Upper lobe of right lung (tissue), 1 donor: ENCODE measurements around the gene GPS1. TPM values are rescaled to one million over a fixed set of nuclear protein-coding genes. Genes with fewer than 3 reads are reported as not detected.
A peak's percentile ranks its signal among the peaks of the same experiment; 100 is the strongest.

Source experiments
- ATAC-seq: fragments of 200-7000 bp; cut with Tn5 transposase; one replicate; pipeline ENCODE4 v1.9.1; 2020; ENCODE audit warnings: mild to moderate bottlenecking, moderate library complexity
- DNase-seq: peaks from one replicate; pipeline ENCODE4 v3.0.0-alpha.2; 2020
- H3K27ac ChIP-seq: fragments of 200-600 bp; one replicate; pipeline ENCODE4 v1.8.0; 2022
- H3K27me3 ChIP-seq: fragments of 200-600 bp; one replicate; pipeline ENCODE4 v1.8.0; 2022; ENCODE audit warnings: mild to moderate bottlenecking
- H3K36me3 ChIP-seq: fragments of 200-600 bp; one replicate; pipeline ENCODE4 v1.8.0; 2022
- H3K4me1 ChIP-seq: fragments of 200-600 bp; one replicate; pipeline ENCODE4 v1.8.0; 2022
- H3K4me3 ChIP-seq: fragments of 200-600 bp; one replicate; pipeline ENCODE4 v1.8.0; 2022; ENCODE audit warnings: mild to moderate bottlenecking
- H3K9me3 ChIP-seq: fragments of 200-600 bp; one replicate; pipeline ENCODE4 v1.8.0; 2022
- intact Hi-C: fragments of 100-400 bp; cut with DNase I; formaldehyde crosslinking; loops from one replicate; pipeline ENCODE4 v1.11.0; 2022
- total RNA-seq: library from RNA; stranded (reverse); fragmentation: NEBNext Ultra II Directional; extraction: Animal tissue kit (Norgen Biotek cat#: 25700); gene quantifications from one replicate; pipeline ENCODE4 v1.2.1, GENCODE V29; 2021
- TF ChIP-seq, protein P1 (sequence below): fragments of 200-600 bp; IDR thresholded peaks from one replicate; pipeline ENCODE4 v1.8.0; 2022; ENCODE audit warnings: antibody characterized with exemption
- donor health status: DM: no; HTN: yes; CAD: no; lungs with severe emphysema.

The GPS1 gene
- total RNA-seq, 1 donor from 2014 or later, result 78.0 TPM

GRCh38 chr17:82050152-82050760, 1.4 kb upstream of the GPS1 start:
- H3K4me3 ChIP-seq, result peak overlapping the region; percentile 68
- DNase-seq (no peak), ATAC-seq (no peak)
- TF ChIP-seq, protein P1, sequence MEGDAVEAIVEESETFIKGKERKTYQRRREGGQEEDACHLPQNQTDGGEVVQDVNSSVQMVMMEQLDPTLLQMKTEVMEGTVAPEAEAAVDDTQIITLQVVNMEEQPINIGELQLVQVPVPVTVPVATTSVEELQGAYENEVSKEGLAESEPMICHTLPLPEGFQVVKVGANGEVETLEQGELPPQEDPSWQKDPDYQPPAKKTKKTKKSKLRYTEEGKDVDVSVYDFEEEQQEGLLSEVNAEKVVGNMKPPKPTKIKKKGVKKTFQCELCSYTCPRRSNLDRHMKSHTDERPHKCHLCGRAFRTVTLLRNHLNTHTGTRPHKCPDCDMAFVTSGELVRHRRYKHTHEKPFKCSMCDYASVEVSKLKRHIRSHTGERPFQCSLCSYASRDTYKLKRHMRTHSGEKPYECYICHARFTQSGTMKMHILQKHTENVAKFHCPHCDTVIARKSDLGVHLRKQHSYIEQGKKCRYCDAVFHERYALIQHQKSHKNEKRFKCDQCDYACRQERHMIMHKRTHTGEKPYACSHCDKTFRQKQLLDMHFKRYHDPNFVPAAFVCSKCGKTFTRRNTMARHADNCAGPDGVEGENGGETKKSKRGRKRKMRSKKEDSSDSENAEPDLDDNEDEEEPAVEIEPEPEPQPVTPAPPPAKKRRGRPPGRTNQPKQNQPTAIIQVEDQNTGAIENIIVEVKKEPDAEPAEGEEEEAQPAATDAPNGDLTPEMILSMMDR, result no peak
- no peaks in the 10 kb centered on the region for H3K9me3 ChIP-seq
- intact Hi-C loops, result no loop called here
- H3K27me3 ChIP-seq, result no peaks in the 10 kb centered on the region
- H3K36me3 ChIP-seq, result peaks cover 23% of the 10 kb centered on the region
- peak overlapping the region; percentile 61 for H3K27ac ChIP-seq
- peaks cover 20% of the 10 kb centered on the region for H3K4me1 ChIP-seq

GRCh38 chr17:82050761-82051641, 697 bp upstream of the GPS1 start:
- Histone ChIP-seq H3K36me3 (peaks cover 29% of the 10 kb centered on the region), H3K4me3 (peak overlapping the region; percentile 68), H3K27me3 (no peaks in the 10 kb centered on the region), H3K9me3 (no peaks in the 10 kb centered on the region), H3K4me1 (peaks cover 20% of the 10 kb centered on the region), H3K27ac (peak overlapping the region; percentile 61)
- intact Hi-C loops, result no loop called here
- DNase-seq (no peak), ATAC-seq (no peak)
- TF ChIP-seq, protein P1, result no peak

DNA sequence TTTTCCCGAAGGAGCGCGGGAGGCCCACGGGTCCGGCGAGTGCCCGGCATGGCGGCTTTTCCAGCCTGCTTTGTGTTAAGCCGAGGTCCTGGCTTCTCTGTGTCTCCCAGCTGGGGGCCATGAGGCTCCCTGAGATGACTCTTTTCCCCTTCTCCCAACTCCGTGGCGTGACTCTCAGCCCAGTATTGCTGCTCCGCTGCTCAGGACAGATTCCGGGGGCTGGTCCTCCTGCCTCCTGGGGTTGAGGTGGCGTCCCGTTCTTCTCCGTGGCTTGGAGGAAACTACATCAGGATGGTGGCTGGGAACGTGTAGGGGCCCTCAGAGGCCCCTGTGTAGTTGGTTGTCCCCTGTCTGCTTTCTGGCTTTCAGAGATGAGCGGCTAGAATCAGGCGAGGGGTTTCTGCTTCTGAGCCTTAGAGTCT, 951 bp downstream of the GPS1 start:
- peak overlapping the region; percentile 58 for H3K27ac ChIP-seq
- DNase-seq (no peak), ATAC-seq (no peak)
- H3K4me1 ChIP-seq, result peaks cover 20% of the 10 kb centered on the region
- H3K4me3 ChIP-seq, result peak overlapping the region; percentile 83
- no peaks in the 10 kb centered on the region for H3K27me3 ChIP-seq
- intact Hi-C loops, result no loop called here
- TF ChIP-seq, protein P1, result no peak
- peaks cover 46% of the 10 kb centered on the region for H3K36me3 ChIP-seq
- no peaks in the 10 kb centered on the region for H3K9me3 ChIP-seq

DNA sequence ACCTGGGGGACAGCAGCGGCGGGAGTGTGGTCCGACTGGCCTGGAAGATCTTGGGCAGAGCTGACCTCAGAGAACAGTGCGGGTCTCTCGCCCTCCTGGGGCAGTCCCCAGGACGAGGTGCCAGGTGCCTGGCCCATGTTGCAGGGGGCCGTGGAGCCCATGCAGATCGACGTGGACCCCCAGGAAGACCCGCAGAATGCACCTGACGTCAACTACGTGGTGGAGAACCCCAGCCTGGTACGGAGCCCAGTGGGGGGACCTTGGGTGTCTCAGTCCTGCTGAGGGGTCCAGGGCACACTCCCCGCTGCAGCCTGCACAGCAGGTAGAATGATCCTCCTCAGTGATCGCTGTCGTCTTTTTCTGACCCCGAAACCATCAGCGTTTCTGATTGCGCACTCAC, 1.4 kb downstream of the GPS1 start:
- Histone ChIP-seq H3K4me3 (peak overlapping the region; percentile 83), H3K9me3 (no peaks in the 10 kb centered on the region), H3K4me1 (peaks cover 20% of the 10 kb centered on the region), H3K36me3 (peaks cover 50% of the 10 kb centered on the region), H3K27ac (no peak overlapping the region), H3K27me3 (no peaks in the 10 kb centered on the region)
- intact Hi-C loops, result no loop called here
- DNase-seq, result no peak
- TF ChIP-seq, protein P1, result no peak
- no peak for ATAC-seq

- Histone ChIP-seq H3K4me3 (no peak overlapping the region), H3K9me3 (no peaks in the 10 kb centered on the region), H3K36me3 (peaks cover 51% of the 10 kb centered on the region), H3K27ac (no peak overlapping the region), H3K27me3 (no peaks in the 10 kb centered on the region), H3K4me1 (peaks cover 20% of the 10 kb centered on the region)
- no peak for ATAC-seq
- intact Hi-C loops, result no loop called here
- TF ChIP-seq, protein P1, result no peak
- DNase-seq, result no peak
Measured at GRCh38 chr17:82053556-82054263, 2.0 kb downstream of the GPS1 start.
